SK-N-SH treated with all-trans-retinoic acid at 6 μM for 48 hours (cell line): ENCODE measurements around the gene MERTK.

Experiments used
- ARNTL ChIP-seq: fragments of 450-650 bp; formaldehyde crosslinking; IDR thresholded peaks from 2 replicates; pipeline ENCODE4 v1.5.0; 2020; ENCODE audit warnings: low read depth, mild to moderate bottlenecking, moderate library complexity, borderline replicate concordance
- CSDC2 ChIP-seq: fragments of 250-450 bp; sonication (Bioruptor Pico); IDR thresholded peaks from 2 replicates; pipeline ENCODE4 v1.5.0; 2020; ENCODE audit warnings: mild to moderate bottlenecking, moderate library complexity
- CSRNP3 ChIP-seq: fragments of 250-450 bp; sonication (Bioruptor Pico); IDR thresholded peaks from 2 replicates; pipeline ENCODE4 v1.5.1; 2021; ENCODE audit warnings: mild to moderate bottlenecking, moderate library complexity
- SNAI2 ChIP-seq: fragments of 250-450 bp; sonication (Bioruptor Pico); IDR thresholded peaks from 2 replicates; pipeline ENCODE4 v1.5.0; 2020; ENCODE audit warnings: mild to moderate bottlenecking, moderate library complexity
- TCF4 ChIP-seq: fragments of 250-450 bp; sonication (Bioruptor Pico); IDR thresholded peaks from 2 replicates; pipeline ENCODE4 v1.8.0; 2021; ENCODE audit warnings: mild to moderate bottlenecking, moderate library complexity, borderline replicate concordance
- ZFP30 ChIP-seq: fragments of 450-650 bp; formaldehyde crosslinking; IDR thresholded peaks from 2 replicates; pipeline ENCODE4 v1.5.0; 2022; ENCODE audit warnings: mild to moderate bottlenecking, moderate library complexity
- ZNF565 ChIP-seq: fragments of 450-650 bp; formaldehyde crosslinking; conservative IDR thresholded peaks from 2 replicates; pipeline ENCODE4 v1.5.0; 2020; ENCODE audit warnings: low read depth, mild to moderate bottlenecking, moderate library complexity
- TF ChIP-seq, protein P1 (sequence below): fragments of 250-450 bp; sonication (Bioruptor Pico); IDR thresholded peaks from 2 replicates; pipeline ENCODE4 v1.8.0; 2021; ENCODE audit warnings: low read depth, mild to moderate bottlenecking, moderate library complexity, borderline replicate concordance
- TF ChIP-seq, protein P2 (sequence below): fragments of 250-450 bp; sonication (Bioruptor Pico); IDR thresholded peaks from 2 replicates; pipeline ENCODE4 v1.5.1; 2020; ENCODE audit warnings: low read depth, mild to moderate bottlenecking, moderate library complexity

- TF ChIP-seq CSRNP3 (CRISPR knock-in tag) (no peak), CSDC2 (CRISPR knock-in tag) (no peak), ZNF565 (no peak), ZFP30 (CRISPR knock-in tag) (no peak), ARNTL (CRISPR knock-in tag) (no peak), TCF4 (CRISPR knock-in tag) (no peak), SNAI2 (CRISPR knock-in tag) (no peak)
- TF ChIP-seq, protein P1, sequence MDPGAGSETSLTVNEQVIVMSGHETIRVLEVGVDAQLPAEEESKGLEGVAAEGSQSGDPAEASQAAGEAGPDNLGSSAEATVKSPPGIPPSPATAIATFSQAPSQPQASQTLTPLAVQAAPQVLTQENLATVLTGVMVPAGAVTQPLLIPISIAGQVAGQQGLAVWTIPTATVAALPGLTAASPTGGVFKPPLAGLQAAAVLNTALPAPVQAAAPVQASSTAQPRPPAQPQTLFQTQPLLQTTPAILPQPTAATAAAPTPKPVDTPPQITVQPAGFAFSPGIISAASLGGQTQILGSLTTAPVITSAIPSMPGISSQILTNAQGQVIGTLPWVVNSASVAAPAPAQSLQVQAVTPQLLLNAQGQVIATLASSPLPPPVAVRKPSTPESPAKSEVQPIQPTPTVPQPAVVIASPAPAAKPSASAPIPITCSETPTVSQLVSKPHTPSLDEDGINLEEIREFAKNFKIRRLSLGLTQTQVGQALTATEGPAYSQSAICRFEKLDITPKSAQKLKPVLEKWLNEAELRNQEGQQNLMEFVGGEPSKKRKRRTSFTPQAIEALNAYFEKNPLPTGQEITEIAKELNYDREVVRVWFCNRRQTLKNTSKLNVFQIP = no peak
- TF ChIP-seq, protein P2, sequence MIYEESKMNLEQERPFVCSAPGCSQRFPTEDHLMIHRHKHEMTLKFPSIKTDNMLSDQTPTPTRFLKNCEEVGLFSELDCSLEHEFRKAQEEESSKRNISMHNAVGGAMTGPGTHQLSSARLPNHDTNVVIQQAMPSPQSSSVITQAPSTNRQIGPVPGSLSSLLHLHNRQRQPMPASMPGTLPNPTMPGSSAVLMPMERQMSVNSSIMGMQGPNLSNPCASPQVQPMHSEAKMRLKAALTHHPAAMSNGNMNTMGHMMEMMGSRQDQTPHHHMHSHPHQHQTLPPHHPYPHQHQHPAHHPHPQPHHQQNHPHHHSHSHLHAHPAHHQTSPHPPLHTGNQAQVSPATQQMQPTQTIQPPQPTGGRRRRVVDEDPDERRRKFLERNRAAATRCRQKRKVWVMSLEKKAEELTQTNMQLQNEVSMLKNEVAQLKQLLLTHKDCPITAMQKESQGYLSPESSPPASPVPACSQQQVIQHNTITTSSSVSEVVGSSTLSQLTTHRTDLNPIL = no peak
Measured at GRCh38 chr2:111884592-111884964, 13.8 kb upstream of the MERTK start.
